Activated CD4-positive, alpha-beta T cell treated with anti-CD3 and anti-CD28 coated beads for 48 hours (primary cell): ENCODE results near the gene PITPNC1.

Experiments
- DNase-seq: peaks from one replicate; pipeline ENCODE4 v3.0.0-alpha.2; 2020

The PITPNC1 gene

GRCh38 chr17:67435786-67436185 is 58.7 kb downstream of the PITPNC1 start:
- no peak for DNase-seq

DNA sequence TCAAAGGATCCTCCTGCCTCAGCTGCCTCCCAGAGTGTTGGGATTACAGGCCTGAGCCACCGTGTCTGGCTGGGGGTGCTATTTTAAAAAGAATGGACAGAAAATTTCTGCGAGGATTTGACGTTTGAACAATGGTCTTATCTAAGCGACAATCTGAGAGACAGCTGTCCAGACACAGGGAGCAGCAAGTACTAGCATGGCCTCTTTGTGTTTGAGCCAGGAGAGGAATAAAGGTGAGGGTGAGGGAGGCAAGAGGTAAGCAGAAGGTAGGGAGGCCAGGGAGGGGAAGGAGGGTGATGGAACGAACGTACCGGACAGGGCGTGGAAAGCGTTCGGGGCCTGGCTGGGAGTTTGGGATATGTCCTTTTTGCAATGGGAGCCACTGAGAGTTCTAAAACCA is 59.2 kb downstream of the PITPNC1 start:
- DNase-seq = no peak

DNA sequence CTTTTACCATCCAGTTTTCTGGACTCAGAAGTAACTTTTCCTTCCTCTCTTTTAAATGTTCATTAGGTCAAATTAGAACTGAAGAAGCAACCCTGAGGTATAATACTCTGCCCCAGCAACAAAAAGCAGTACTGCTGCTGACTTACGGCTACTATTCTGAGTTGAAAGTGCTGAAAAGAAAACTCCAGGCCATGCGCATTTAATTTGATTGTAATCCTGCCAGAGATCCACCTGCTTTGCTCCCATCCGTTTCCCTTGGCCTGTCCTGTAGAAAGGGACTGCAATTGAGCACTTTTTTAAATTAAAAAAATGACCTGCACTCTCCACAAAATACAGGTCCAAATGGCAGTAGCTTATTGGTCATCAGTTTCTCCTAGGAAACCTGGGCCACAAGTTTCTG is 61.6 kb downstream of the PITPNC1 start:
- no peak for DNase-seq

- DNase-seq = no peak
Observed at GRCh38 chr17:67439269-67439668, 62.2 kb downstream of the PITPNC1 start.

- no peak for DNase-seq
Observed at GRCh38 chr17:67440277-67441051, 63.4 kb downstream of the PITPNC1 start.

- peak; percentile 79 for DNase-seq
Observed at GRCh38 chr17:67441052-67441895, 64.2 kb downstream of the PITPNC1 start.

GRCh38 chr17:67441896-67442219 is 64.8 kb downstream of the PITPNC1 start:
- DNase-seq = no peak

DNA sequence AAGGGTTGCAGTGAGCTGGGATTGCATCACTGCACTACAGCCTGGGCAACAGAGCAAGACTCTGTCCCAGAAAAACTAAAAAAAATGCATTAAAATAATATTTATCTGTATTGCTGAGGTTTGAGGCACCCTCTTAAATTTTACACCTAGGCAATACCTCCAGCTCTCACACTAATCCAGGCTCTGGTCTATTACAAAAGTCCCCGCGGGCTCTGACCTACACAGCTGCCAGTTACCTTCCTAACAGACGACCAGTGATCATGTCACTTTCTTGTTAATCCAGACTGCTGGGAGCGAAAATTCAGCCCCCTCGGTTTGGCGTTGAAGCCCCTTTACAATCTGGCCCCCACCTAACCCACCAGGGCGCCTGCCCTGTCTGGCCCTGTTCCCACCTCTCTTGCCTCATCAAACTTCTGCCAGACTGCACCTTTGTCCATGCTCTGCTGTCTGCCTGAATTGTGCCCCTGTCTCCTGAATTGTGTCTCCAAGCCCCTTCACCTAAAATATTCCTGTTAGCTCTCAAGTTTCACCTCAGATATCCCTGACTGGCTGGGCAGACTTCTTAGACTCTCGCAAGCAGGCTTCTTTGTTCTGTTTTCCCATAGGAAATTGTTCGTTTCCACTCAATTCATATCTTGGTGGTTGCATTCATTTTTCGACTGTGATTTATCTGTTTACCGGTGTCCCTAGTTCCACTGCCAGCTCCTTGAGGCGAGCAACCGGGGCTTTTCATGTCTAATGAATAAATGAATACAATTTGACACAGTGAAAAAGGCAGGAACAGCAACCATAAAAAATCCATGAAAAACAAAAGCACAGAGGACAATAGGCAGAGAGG is 65.9 kb downstream of the PITPNC1 start:
- DNase-seq = no peak

- no peak for DNase-seq
Observed at GRCh38 chr17:67443931-67444595, 67.0 kb downstream of the PITPNC1 start.

DNA sequence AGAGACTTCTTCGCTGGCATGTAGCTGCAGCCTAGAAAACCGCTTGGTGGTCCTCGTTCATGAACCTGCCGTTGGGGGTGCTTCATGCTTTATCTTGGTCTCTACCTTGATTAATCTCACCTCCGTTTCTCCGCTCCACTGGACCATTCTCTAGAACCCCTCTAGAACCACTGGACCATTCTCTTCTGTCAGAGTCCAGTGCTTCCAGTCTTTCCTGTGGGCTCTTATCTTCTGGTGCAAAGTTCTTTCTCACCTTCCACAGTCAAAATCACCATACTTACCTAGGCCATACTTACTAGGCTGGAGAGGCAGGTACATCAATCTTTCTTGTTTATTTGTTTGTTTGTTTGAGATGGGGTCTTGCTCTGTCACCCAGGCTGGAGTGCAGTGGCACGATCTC is 71.4 kb downstream of the PITPNC1 start:
- no peak for DNase-seq

- DNase-seq = no peak
Observed at GRCh38 chr17:67449065-67449464, 72.0 kb downstream of the PITPNC1 start.

DNA sequence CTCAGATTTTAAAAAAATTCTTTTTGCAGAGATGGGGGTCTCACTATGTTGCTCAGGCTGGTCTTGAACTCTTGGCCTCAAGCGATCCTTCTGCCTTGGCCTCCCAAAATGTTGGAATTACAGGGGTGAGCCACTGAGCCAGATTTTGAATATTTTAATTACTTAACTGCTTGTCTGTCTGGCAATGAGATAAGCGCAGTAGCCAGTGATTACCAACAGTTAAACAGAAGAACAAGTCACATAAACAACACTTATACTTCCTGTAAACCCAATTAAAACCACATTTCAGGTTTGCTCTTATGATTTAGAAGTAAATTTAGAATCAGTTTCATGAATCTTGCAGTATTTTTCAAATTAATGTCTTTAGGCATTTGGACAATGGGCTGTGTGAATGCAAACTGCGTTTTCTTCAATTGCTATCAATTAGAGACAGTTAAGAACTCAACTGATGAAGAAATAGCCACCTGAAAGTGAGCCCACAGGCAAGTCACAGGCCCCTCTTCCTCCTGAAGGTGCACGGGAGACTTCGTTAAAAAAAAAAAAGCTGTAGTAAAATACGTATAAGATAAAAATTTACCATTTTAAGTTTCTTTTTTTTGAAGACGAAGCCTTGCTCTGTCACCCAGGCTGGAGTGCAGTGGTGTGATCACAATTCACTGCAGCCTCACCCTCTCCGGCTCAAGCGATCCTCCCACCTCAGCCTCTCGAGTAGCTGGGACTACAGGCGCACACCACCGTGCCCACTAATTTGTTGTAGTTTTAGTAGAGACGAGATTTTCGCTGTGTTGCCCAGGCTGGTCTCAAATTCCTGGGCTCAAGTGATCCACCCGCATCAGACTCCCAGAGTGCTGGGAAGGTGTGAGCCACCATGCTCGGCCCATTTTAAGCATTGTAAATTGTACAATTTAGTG is 73.0 kb downstream of the PITPNC1 start:
- DNase-seq = no peak

DNA sequence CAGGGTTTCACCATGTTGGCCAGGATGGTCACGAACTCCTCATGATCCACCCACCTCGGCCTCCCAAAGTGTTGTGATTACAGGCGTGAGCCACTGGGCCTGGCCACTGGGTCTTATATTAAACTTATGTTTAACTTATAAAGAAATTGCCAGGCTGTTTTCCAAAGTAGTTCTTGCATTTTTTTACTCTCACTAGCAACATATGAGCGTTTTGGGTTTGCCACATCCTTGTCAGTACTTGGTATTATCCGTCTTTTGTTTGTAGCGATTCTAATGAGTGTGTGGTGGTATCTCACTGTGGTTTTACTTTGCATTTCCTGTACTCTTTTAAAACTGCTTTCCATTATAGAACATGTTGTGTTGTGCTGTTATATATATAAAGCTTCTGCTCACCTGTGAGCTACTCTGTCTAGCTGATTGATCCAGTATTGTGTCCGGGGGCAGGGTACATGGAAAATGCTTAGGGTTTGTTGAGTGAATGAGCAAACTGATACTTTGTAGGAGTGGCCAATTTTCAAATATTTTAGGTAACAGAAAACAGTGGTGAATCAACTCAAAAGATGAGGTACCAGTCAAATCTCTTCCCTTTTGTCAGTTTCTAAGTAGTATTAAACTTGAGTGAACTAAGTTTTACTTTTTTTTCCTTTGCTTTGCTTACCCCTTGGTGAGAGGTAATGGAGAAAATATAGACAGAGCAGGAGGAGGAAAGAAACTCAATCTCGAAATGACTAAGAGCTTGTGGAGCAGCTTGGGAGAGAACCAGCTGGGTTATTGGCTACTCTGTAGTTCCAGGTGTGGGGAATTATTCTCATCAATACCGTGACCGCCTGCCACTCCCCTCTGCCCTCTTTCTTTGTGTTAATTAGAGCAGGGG is 75.8 kb downstream of the PITPNC1 start:
- no peak for DNase-seq

DNA sequence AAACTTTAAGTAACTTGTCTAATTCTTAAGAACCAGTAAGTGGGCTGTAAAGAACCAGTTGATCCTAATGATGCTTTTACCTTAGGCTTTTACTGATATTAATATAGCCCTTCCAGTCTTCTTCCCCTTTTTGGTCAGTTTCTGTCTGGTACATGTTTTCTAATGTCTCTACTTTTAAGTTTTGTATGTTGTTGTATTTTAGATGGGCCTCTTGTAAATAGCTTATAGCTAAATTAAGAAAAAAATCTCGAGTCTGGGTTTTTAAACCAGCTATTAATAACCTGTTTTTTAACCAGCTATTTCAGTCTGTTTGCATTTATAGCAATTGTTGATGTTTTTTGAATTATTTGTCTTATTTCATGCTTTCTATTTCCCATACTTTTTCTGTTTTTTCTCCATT is 79.0 kb downstream of the PITPNC1 start:
- DNase-seq = no peak

DNA sequence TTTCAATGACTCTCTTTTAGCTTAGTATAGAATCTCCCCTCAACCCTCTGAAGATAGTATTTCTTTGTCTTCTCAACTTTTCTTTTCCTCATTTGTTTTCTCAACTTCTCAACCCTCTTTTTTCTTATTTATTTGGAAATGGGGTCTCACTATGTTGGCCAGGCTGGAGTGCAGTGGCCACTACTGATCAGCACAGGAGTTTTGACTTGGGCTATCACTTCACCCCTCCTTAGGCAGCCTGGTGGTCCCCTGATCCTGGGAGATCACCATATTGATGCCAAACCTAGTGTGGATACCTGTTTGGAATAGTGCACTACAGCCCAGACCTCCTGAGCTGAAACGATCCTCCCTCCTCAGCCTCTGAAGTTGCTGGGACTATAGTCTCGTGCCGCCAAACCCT is 79.8 kb downstream of the PITPNC1 start:
- DNase-seq = no peak

- no peak for DNase-seq
Observed at GRCh38 chr17:67458203-67458602, 81.1 kb downstream of the PITPNC1 start.

GRCh38 chr17:67459985-67460384 is 82.9 kb downstream of the PITPNC1 start:
- DNase-seq = no peak

GRCh38 chr17:67461228-67461780 is 84.2 kb downstream of the PITPNC1 start:
- peak; percentile 41 for DNase-seq

DNA sequence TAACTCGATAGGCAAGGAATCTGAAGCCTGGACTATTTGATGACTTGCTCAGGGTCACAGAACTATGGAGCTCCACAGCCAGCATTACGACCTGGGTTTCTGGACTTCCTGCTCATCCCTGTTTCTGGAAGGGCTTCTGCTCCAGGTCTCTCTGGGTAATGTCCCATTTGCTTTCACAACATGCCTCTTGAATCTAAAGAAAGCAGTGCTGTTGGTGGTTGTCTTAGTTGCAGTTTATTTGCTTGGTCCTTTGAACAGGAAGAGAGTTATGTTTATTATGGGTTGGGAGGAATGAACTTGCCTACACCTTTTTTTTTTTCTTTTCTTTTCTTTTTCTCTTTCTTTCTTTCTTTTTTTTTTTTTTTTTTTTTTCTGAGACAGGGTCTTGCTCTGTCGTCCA is 84.8 kb downstream of the PITPNC1 start:
- DNase-seq = no peak

DNA sequence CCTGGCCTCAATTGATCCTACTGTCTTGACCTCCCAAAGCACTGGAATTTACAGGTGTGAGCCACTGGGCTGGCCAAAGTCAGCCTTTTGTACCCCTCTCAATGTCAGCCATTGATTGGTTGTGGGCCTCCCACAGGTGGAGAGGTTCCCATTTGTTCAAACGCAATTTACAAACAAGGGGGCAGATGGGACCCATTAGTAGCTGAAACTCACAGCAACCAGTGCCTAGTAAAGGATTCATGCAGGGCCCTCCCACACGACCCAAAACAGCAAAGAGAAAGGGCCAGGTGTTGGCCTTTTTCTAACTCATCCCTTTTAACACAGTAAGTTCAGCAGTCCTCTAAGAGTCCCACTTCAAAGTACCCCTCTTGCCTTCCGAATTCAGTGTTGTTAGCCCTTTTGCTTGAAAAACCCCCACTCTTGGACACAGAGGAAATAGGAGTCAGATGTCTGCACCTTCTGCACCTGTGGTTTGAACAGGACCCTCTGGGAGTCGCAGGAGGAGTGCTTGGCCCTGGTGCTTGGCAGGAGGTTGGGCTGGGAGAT is 89.2 kb downstream of the PITPNC1 start:
- no peak for DNase-seq
